ENCODE data around the gene KLHL34. TPM values are rescaled to one million over a fixed set of nuclear protein-coding genes. Genes with fewer than 3 reads are reported as not detected.
A peak's percentile ranks its signal among the peaks of the same experiment; 100 is the strongest.

KLHL34 gene
- polyA plus RNA-seq, 1 of the 3 experiments (the other 2 are of a cell fraction): not detected

DNA sequence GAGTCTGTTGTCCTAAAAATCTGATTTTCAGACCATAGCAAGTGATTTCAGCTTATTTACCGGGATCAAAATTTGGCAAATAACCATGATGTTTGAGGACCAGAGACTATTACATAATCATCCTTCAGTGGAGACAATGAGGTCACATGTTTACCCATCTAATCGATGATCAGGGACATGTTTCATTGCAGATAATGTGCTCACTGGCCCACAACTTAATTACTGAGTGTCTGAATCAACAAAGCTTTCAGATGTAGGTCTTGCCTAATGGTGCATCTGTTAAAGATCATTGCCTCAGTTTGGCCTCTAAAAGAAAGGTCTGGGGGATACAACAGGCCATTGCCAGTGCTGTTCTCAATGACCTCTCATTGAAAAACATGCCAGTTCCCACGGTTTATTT lies 42.8 kb upstream of the KLHL34 start:
- Histone ChIP-seq H3K4me3 (ENCODE audit: low read depth in 2 of 2, low read length in 1 of 2) (no peak overlapping the region), H3K4me2 (no peak overlapping the region), H4K20me1 (ENCODE audit: insufficient read depth) (no peaks in the 10 kb centered on the region), H3K36me3 (replicated peaks in 1 of 2; ENCODE audit: control insufficient read depth in 1 of 2, insufficient read depth in 2 of 2, low read length in 1 of 2) (no peaks in the 10 kb centered on the region), H3F3A (replicated peaks; ENCODE audit: insufficient read depth) (no peaks in the 10 kb centered on the region), H3K4me1 (ENCODE audit: control insufficient read depth in 1 of 2, insufficient read depth in 2 of 2, low read depth in 1 of 2, low read length in 1 of 2) (no peaks in the 10 kb centered on the region; a peak in 1 of 4 replicates), H3K9me3 (no peaks in the 10 kb centered on the region), H3K27ac (ENCODE audit: low read depth in 2 of 2, low read length in 1 of 2) (no peak overlapping the region), H3K79me2 (ENCODE audit: insufficient read depth) (no peaks in the 10 kb centered on the region), H3K27me3 (ENCODE audit: insufficient read depth) (no peaks in the 10 kb centered on the region), H3K9ac (no peak overlapping the region), H3K9me2 (no peaks in the 10 kb centered on the region), H2AFZ (ENCODE audit: low read depth) (no peak overlapping the region)
- peak; percentile 24 for DNase-seq
- TF ChIP-seq, protein P1, sequence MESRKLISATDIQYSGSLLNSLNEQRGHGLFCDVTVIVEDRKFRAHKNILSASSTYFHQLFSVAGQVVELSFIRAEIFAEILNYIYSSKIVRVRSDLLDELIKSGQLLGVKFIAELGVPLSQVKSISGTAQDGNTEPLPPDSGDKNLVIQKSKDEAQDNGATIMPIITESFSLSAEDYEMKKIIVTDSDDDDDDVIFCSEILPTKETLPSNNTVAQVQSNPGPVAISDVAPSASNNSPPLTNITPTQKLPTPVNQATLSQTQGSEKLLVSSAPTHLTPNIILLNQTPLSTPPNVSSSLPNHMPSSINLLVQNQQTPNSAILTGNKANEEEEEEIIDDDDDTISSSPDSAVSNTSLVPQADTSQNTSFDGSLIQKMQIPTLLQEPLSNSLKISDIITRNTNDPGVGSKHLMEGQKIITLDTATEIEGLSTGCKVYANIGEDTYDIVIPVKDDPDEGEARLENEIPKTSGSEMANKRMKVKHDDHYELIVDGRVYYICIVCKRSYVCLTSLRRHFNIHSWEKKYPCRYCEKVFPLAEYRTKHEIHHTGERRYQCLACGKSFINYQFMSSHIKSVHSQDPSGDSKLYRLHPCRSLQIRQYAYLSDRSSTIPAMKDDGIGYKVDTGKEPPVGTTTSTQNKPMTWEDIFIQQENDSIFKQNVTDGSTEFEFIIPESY (IDR thresholded peaks at IDR 0.05; ENCODE audit: borderline replicate concordance, low read depth): no peak
- TF ChIP-seq GABPA (IDR thresholded peaks at IDR 0.05; ENCODE audit: low read depth): no peak
- TF ChIP-seq, protein P2, sequence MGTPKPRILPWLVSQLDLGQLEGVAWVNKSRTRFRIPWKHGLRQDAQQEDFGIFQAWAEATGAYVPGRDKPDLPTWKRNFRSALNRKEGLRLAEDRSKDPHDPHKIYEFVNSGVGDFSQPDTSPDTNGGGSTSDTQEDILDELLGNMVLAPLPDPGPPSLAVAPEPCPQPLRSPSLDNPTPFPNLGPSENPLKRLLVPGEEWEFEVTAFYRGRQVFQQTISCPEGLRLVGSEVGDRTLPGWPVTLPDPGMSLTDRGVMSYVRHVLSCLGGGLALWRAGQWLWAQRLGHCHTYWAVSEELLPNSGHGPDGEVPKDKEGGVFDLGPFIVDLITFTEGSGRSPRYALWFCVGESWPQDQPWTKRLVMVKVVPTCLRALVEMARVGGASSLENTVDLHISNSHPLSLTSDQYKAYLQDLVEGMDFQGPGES (IDR thresholded peaks at IDR 0.05; ENCODE audit: low read depth, low read length): no peak
- no peak for TF ChIP-seq CHD2 (IDR thresholded peaks at IDR 0.05; ENCODE audit: low read length, partially characterized antibody)
- TF ChIP-seq MXI1 (IDR thresholded peaks at IDR 0.05; ENCODE audit: low read depth, low read length): no peak
- TF ChIP-seq, protein P3, sequence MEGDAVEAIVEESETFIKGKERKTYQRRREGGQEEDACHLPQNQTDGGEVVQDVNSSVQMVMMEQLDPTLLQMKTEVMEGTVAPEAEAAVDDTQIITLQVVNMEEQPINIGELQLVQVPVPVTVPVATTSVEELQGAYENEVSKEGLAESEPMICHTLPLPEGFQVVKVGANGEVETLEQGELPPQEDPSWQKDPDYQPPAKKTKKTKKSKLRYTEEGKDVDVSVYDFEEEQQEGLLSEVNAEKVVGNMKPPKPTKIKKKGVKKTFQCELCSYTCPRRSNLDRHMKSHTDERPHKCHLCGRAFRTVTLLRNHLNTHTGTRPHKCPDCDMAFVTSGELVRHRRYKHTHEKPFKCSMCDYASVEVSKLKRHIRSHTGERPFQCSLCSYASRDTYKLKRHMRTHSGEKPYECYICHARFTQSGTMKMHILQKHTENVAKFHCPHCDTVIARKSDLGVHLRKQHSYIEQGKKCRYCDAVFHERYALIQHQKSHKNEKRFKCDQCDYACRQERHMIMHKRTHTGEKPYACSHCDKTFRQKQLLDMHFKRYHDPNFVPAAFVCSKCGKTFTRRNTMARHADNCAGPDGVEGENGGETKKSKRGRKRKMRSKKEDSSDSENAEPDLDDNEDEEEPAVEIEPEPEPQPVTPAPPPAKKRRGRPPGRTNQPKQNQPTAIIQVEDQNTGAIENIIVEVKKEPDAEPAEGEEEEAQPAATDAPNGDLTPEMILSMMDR (IDR thresholded peaks at IDR 0.05): no peak
- TF ChIP-seq TCF12 (IDR thresholded peaks at IDR 0.05): peak; percentile 30; the same call in 1 of the 2 replicates
- TF ChIP-seq, protein P4, sequence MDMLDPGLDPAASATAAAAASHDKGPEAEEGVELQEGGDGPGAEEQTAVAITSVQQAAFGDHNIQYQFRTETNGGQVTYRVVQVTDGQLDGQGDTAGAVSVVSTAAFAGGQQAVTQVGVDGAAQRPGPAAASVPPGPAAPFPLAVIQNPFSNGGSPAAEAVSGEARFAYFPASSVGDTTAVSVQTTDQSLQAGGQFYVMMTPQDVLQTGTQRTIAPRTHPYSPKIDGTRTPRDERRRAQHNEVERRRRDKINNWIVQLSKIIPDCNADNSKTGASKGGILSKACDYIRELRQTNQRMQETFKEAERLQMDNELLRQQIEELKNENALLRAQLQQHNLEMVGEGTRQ (IDR thresholded peaks at IDR 0.05; ENCODE audit: borderline replicate concordance, low read depth, low read length): no peak
- TF ChIP-seq EP300 (IDR thresholded peaks at IDR 0.05; ENCODE audit: borderline replicate concordance in 1 of 2, low read depth in 1 of 2, low read length in 1 of 2): peak in 1 of 2 experiments; percentile 81; a peak in 2 of 4 replicates
- no peak for TF ChIP-seq SIN3A (IDR thresholded peaks at IDR 0.05; ENCODE audit: borderline replicate concordance, low read depth, low read length)
- TF ChIP-seq POLR2AphosphoS5 (IDR thresholded peaks at IDR 0.05; ENCODE audit: low read depth, low read length): no peak
- no peak for TF ChIP-seq FOSL2 (IDR thresholded peaks at IDR 0.05; ENCODE audit: borderline replicate concordance, low read depth)
- peak; percentile 70 for TF ChIP-seq GATA2 (CRISPR knock-in tag; IDR thresholded peaks at IDR 0.05)
- TF ChIP-seq FOXM1 (IDR thresholded peaks at IDR 0.05; ENCODE audit: low read depth): no peak
- TF ChIP-seq, protein P5, sequence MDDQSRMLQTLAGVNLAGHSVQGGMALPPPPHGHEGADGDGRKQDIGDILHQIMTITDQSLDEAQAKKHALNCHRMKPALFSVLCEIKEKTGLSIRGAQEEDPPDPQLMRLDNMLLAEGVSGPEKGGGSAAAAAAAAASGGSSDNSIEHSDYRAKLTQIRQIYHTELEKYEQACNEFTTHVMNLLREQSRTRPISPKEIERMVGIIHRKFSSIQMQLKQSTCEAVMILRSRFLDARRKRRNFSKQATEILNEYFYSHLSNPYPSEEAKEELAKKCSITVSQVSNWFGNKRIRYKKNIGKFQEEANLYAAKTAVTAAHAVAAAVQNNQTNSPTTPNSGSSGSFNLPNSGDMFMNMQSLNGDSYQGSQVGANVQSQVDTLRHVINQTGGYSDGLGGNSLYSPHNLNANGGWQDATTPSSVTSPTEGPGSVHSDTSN (IDR thresholded peaks at IDR 0.05): no peak
- ChIA-PET CTCF (interaction anchor here (0.9 kb wide), 1 partner anchor 10 kb away, joined by 3 read pairs; no protein-coding TSS in a partner anchor), POLR2A (no interaction called here)
- WGBS (ENCODE audit: low lambda C conversion rate): 2% methylated on average over 3 of the region's 3 CpGs

All from SK-N-SH (cell line).